ENCODE measurements around the gene HMCES. TPM values are rescaled to one million over a fixed set of nuclear protein-coding genes. Genes with fewer than 3 reads are reported as not detected.
A peak's percentile ranks its signal among the peaks of the same experiment; 100 is the strongest.
"Not testable (repeated sequence)": the region's sequence is repeated elsewhere in the genome, so short reads cannot be mapped to it uniquely, and the experiment has no call there.

HMCES gene
- total RNA-seq, 1 donor from 2014 or later: 16.1 TPM

DNA sequence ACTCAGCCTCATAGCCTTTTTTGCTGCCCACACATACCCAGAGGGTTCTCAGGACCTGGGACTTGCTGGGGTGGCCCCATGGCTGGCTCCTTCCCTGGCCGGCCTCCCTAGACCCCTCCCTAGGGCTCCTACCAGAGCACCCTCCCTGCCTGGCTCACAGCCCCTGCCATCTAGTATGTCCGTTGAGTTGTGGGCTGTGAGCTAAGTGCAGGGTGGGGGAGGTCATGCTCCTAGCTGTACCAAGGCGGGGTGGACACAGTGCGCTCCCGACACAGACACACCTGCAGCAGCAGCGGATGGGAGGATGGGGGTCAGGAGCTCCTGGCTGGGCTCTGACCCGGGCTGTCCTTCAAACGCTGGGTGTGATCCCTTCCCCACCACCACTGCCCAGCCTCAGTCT is 41.6 kb downstream of the HMCES start:
- no peak for DNase-seq (ENCODE audit: low read depth)

DNA sequence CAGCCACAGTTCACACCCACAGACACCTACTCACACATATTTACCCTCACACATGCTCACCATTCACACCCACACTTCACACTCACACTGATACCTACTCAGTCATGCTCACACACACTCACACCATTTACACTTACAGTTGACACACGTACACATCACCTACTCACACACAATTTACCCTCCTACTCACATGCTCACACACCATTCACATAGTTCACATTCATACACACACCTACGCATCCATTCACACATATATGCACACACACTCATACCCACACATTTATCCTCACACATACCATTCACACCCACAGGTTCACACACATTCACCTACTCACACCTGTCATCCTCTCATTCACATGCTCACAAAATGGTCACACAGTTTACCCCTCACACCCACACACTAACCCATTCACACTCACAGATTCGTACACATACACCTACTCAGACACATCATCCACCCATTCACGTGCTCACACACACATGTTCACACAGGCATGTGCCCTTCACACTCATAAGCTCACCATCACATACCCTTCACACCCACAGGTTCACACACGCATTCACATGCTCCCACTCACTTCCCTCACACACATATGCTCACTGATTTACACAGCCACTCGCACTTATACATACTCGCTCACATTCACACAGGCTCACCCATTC is 42.3 kb downstream of the HMCES start:
- DNase-seq (ENCODE audit: low read depth): no peak

DNA sequence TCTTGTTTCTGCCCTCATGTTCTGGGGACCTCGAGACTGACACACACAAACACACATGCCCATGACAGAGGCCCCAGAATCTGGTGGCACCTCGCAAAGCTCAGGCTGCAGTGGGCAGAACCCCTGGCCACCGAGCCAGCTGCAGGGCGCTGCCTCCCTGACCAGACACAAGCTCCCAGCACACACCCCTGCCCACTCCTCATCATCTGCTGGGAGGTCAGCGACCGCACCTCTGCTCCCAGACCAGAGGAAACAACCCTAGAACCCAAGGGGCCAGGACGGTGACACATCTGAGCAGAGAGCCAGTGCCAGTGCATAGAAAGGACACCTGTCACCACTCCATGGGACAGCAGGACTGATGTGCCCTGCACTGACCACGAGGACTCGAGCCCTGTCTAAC is 43.2 kb downstream of the HMCES start:
- DNase-seq (ENCODE audit: low read depth): no peak

DNA sequence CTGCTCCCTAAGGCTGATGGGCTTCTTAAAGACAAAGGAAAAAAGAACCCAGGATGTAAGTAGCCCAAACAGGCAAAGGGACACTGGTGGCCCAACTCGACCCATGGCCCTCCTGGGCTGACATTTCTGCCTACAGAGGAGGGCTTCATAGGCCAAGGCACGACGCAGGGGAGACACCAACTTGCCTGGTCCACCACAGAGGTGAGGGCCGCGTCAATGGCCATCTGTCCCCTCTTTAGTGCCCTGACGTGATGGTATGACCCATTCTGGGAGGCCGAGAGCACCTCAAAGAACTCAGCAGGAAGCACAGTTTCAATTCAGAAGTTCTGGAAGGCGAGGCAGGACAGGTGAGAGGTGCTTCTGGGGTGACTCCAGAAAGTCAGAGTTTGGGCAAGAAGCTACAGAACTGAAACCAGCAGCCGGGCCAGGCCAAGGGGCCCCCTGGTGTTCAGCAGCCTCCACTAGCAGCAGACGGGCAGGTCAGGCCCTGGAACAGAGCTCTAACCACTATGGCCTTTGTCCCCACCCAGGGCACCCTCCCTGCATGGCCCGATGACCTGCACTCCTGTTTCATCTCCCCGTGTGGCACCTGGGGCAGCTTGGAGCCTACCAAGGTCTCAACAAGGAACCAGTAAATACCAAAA is 45.1 kb downstream of the HMCES start:
- no peak for DNase-seq (ENCODE audit: low read depth)

DNA sequence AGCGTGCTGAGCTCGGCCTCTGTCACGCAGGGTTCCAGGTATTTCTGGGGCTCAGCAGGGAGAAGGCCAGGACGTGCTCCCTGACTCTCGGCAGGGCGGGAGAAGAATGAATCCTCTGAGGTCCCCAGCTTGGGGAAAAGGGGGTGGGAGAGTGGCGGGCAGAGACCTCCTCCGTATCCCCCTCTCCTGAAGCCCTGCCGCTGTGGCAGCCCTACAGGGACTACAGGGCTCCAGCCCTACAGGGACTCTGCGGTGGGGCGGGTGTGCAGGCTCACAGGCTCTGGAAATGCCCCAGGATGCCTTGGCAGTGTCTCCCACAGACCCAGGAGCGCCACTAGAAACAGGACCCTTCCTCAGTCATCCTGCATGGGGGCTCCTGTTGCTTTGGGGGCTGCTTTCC is 46.2 kb downstream of the HMCES start:
- DNase-seq (ENCODE audit: low read depth): no peak

DNA sequence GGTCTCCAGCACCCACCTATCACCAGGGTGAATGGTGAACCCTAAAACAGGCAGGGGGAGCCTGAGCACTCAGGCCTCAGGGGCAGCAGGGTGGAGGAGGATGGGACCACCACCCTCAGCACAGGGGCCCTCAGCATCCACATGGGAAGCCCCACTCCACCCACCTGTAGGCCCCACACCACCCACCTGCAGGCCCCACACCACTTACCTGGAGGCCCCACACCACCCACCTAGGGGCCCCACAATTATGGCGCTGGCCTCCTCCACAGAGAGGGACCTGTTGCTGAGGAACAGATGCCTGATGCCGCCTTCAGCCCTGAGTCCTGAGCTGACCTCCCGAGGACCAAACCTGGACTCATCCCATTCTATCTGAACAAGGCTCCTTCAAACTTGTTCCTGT is 46.7 kb downstream of the HMCES start:
- no peak for DNase-seq (ENCODE audit: low read depth)

DNA sequence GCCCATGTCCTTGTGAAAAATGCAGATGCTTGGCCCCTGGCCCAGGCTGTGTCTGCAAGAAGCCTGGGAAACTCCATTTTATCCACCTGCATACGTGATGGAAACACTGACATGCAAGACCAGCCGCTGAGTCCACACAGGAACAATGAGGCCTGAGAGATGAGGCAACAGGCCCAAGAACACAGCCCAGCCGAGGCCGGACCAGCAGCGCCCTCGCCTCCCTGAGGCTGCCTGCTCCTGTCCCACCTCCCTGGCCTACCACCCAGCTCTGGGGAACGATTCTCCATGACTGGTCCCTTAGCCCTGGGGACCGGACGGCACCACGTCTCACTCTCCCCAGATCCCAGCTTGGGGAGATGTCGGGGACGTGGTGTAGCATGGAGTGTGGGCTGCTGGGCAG is 47.5 kb downstream of the HMCES start:
- DNase-seq (ENCODE audit: low read depth): no peak

DNA sequence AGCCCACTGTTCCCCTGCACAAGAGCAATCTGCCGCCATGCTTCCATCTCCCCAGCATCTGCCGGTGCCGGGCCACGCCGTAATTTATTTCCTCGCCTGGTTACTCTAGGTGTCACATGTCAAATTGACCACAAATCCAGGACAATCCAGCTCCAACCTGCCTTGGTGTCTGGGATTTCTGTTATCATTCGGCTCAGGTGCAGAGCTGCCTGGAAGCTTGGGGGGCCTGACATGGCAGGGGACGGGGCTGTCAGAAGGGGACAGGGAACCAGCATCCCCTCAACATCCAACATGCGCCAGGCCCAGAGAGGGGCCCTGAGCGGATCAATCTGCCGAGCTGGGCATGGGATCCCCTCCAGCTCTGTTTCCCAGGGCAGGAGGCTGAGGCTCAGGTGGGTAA is 47.9 kb downstream of the HMCES start:
- DNase-seq (ENCODE audit: low read depth): no peak

DNA sequence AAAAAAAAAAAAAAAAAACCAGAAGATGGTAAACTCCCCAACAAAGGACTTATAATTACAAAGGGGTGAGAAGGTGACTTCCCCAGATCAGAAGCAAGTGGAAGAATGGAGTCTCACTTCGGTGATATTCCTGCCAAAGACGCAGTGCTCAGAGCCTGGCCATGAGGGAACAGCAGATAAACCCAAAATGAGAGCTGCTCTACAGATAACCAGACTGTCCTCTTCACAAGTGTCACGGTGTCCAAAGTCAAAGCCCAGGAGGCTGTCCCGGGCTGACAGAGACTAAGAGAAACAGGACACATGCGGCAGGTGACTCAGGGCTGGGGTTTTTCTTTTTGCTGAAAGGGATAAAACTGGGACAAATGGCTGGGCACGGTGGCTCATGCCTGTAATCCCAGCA is 48.8 kb downstream of the HMCES start:
- DNase-seq (ENCODE audit: low read depth): no peak

DNA sequence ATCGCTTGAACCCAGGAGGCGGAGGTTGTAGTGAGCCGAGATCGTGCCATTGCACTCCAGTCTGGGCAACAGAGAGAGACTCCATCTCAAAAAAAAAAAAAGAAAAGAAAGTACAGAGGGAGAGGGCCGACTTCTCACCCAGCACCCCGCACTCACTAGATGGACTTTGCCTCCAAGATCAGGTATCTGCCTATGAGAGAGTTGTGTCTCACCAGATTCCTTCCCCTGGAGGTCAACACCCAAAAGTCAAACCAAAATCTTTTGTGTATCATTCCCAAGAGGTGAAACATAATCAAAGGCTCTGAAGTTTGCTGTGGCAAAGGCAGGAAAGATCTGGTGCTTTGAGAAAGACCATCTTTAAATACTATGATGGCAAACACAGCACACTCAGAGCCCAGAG is 51.2 kb downstream of the HMCES start:
- no peak for DNase-seq (ENCODE audit: low read depth)

DNA sequence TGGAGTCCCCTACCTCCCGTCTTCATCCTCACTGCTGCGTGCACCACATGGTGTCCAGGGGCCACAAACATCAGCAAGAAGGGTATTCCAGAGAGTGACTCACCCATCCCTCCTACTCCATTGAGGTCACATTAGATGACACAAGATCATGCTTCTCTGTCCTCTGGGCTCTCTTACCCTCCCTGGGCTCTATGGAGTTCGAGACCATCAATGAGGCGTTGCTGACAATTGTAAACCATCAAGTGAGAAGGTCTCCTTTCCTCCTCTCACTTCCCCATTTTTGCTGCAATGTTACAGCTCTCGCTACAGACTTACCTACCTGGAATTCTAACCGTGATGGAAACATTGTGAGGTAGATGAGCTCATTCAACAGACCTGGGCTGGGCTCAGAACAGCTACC is 51.7 kb downstream of the HMCES start:
- no peak for DNase-seq (ENCODE audit: low read depth)

DNA sequence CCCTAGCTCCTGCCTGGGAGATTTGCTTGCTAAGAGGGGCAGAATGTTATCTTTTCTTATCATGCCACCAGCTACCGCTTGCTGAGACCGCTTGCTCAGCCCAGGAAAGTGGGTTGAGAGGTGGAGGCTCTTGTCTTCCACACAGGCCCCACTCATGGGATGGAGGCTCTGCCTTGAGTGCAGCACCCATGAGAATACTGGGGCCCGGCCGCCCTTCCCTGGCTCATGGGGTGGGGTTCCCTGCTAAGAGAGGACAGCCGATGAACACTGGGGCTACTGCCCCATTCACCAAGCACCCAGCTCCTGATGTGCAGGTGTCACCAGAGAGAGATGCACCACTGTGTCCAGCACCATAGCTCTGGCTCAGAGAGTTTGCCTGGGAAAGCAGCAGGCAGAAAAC is 55.2 kb downstream of the HMCES start:
- no peak for DNase-seq (ENCODE audit: low read depth)

DNA sequence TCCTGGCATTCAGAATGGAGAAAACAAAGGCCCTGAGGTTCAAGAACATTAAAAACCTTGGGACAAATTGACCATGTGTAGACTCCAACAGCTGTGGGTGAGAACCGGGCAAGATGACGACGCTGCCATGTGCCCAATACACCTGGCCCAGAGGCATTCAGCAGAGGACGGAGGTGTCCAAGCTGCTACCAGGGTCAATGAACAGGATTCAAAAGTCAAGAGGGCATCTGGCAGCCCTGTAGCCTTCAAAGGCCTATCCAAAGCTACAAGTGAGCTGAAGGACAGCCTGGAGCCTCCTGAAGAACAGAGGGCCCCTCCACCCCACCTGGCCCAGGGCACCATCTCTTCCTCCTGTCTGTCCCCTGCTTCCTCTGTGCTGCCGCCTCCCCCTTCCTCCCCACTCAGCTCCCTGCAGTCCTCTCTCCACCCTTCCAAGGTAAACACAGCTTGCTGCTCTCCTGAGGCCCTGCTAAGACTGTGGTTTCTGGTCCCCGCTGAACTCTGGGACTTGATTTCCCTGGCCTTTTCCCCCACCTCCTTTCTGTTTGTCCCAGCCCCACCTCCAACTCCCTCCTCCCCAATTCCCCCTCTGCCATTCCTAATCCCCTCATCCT is 57.5 kb downstream of the HMCES start:
- DNase-seq (ENCODE audit: low read depth): no peak

DNA sequence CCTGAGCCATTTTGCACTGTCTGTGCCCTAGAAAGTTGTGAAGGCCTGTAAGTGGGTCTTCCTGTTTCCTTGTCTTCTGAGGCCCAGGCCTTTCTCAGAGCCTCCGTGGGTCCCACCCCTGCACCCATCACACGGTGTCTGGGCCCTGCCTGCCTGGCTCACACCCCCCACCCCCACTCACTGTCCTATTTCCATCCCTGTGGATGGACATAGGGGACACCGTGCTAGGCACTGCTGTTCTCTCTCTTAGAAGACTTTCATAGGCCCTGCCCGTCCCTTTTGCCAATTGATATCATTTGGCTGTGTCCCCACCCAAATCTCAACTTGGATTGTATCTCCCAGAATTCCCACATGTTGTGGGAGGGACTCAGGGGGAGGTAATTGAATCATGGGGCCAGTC is 59.0 kb downstream of the HMCES start:
- not testable (repeated sequence) for DNase-seq (ENCODE audit: low read depth)

DNA sequence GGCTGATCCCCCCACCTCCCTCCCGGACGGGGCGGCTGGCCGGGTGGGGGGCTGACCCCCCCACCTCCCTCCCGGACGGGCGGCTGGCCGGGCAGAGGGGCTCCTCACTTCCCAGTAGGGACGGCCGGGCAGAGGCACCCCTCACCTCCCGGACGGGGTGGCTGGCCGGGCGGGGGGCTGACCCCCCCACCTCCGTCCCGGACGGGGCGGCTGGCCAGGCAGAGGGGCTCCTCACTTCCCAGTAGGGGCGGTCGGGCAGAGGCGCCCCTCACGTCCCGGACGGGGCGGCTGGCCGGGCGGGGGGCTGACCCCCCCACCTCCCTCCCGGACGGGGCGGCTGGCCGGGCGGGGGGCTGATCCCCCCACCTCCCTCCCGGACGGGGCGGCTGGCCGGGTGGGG is 60.5 kb downstream of the HMCES start:
- DNase-seq (ENCODE audit: low read depth): not testable (repeated sequence)

DNA sequence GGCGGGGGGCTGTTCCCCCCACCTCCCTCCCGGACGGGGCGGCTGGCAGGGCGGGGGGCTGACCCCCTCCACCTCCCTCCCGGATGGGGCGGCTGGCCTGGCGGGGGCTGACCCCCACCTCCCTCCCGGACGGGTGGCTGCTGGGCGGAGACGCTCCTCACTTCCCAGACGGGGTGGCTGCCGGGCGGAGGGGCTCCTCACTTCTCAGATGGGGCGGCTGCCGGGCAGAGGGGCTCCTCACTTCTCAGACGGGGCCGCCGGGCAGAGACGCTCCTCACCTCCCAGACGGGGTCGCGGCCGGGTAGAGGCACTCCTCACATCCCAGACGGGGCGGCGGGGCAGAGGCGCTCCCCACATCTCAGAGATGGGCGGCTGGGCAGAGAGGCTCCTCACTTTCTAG is 61.2 kb downstream of the HMCES start:
- not testable (repeated sequence) for DNase-seq (ENCODE audit: low read depth)

DNA sequence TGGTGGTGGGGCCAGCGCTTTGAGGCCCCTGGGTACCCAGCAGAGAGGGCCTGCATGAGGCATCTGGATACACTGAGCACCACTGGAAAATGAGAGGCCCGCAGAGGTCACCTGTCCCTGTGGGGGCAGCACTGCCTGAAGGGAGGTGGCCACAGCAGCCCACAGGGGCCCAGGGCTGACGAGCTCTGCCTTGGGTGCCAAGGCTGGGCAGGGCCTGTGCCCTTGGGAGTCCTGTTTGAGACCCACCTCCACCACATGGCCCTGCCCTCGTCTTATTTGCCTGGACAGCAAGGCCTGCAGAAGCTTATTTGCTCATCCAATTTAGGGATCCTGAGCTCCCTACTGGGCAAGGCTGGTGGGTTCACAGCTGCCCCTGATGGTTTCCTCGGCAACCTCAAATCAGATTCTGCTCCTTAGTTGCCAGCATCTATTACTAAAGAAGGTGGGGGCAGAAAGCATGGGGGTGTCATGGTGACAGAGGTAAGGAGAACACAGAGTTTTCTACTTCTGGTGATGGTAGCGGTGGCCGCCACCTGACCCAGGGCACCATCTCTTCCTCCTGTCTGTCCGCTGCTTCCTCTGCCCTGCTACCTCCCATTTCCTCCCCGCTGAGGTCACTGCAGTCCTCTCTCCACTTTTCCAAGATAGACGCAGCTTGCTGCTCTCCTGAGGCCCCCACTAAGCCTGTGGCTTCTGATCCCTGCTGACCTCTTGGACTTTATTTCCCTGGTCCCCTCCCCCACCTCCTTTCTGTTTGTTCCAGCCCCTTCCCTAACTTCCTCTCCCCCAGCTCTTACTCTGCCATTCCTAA is 62.9 kb downstream of the HMCES start:
- DNase-seq (ENCODE audit: low read depth): no peak

DNA sequence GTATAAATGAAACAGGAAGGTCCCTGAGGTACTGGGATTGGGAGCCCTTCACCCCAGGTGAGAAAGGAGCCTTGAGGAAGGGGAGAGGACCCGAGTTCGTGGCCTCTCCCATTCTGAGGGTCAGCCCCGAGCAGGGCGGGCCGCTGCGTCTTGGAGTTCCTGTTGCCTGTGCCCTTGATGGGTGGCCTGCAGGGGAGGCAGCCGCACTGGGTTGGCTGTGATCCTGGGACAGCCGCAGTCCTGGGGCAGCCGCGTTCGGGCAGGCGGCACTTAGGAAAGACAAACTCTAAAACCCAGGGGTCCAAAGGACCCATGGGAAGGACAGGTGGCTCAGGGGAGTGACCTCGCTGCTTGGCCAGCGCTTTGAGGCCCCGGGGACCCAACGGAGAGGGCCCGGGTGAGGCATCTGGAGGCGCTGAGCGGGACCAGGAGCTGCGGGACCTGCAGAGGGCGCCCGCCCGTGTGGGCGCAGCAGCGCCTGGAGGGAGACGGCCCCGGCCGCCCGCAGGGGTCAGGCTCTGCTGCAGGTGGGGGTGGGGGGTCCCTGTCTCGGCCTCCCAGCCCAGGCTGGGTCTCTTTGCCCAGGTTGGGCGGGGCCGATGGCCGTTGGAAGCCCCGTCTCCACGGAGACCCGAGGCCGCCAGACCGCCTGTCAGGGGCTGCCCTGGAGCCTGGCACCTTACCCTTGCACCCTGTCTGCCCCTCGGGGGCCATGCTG is 65.1 kb downstream of the HMCES start:
- peak; percentile 13 for DNase-seq (ENCODE audit: low read depth)

DNA sequence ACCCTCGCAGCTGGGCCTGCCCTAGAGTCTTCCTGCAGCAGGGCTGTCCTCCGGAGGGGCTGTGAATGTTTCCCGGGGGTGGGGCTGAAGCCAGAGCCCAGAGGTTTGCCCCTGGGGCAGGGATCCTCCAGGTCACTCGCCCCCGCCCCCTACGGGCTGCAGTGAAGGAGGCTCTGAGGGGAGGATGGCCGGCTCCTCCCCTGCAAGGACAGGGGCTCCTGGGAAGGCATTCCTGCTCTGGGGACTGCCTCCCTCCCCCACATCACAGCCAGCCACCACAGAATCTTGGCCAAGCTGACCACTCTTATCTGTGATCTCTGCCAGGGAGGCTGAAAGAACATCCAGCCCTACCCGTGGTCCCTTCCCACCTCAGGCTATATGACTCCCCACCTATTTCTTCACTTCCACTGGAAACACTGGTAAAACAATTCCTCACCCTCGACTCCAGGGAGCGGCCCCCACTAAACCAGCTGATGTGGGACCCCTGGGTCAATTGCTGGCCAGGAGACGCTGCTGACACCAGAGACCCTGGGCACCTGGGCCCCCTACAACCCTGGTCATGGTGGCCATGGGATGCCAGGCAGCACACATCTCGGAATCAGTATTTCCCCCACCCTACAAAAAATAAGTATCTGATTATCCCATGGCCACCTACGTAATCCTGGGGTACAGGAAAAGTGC is 66.0 kb downstream of the HMCES start:
- no peak for DNase-seq (ENCODE audit: low read depth)

DNA sequence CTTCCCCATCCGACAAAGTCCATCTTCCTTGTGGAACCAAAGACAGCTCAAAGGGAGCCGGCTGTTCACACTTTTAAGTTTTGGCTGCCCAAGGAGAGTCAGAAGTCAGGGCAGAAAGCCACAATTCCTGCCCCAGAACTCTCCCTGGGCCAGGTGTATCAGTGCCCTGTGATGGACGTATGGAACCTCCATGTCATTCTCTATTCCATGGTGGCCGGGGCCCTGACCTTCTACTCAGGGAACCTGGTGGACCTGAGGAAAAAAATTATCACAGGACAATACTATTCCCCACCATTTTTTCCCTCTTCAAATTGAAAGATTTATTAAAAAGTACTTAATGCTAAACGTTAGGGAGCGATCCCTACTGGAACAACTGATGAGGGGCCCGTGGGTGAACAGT is 66.6 kb downstream of the HMCES start:
- DNase-seq (ENCODE audit: low read depth): no peak

DNA sequence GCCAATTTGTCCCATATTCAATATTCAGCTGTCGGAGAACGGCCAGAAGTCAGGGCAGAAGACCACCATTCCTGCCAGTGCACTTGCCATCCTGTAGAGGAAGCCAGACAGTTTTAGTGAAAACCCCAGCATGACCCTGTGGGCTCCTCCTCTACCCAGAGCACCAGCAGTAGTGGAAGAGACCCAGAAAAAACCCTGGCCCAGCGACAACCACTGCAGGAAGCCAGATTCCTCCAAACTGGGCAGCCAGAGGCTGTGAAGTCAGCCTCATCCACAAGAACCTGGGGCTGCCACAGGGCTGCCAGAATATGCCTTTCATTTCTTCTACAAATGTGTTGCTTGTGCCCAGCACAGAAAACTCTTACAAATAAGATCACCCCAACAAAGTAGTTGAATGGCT is 67.3 kb downstream of the HMCES start:
- no peak for DNase-seq (ENCODE audit: low read depth)

Data from myocyte (in vitro differentiated cells).